Upper lobe of right lung (tissue), 1 donor: ENCODE measurements around the gene MLYCD. TPM values are rescaled to one million over a fixed set of nuclear protein-coding genes. Genes with fewer than 3 reads are reported as not detected.

ENCODE experiments used
- ATAC-seq: fragments of 200-7000 bp; cut with Tn5 transposase; one replicate; pipeline ENCODE4 v1.9.1; 2020; ENCODE audit warnings: mild to moderate bottlenecking, moderate library complexity
- DNase-seq: peaks from one replicate; pipeline ENCODE4 v3.0.0-alpha.2; 2020
- H3K27ac ChIP-seq: fragments of 200-600 bp; one replicate; pipeline ENCODE4 v1.8.0; 2022
- H3K27me3 ChIP-seq: fragments of 200-600 bp; one replicate; pipeline ENCODE4 v1.8.0; 2022; ENCODE audit warnings: mild to moderate bottlenecking
- H3K36me3 ChIP-seq: fragments of 200-600 bp; one replicate; pipeline ENCODE4 v1.8.0; 2022
- H3K4me1 ChIP-seq: fragments of 200-600 bp; one replicate; pipeline ENCODE4 v1.8.0; 2022
- H3K4me3 ChIP-seq: fragments of 200-600 bp; one replicate; pipeline ENCODE4 v1.8.0; 2022; ENCODE audit warnings: mild to moderate bottlenecking
- H3K9me3 ChIP-seq: fragments of 200-600 bp; one replicate; pipeline ENCODE4 v1.8.0; 2022
- CTCF ChIP-seq: fragments of 200-600 bp; IDR thresholded peaks from one replicate; pipeline ENCODE4 v1.8.0; 2022; ENCODE audit warnings: antibody characterized with exemption
- intact Hi-C: fragments of 100-400 bp; cut with DNase I; formaldehyde crosslinking; loops from one replicate; pipeline ENCODE4 v1.11.0; 2022
- total RNA-seq: library from RNA; stranded (reverse); fragmentation: NEBNext Ultra II Directional; extraction: Animal tissue kit (Norgen Biotek cat#: 25700); gene quantifications from one replicate; pipeline ENCODE4 v1.2.1, GENCODE V29; 2021
- donor health status: DM: no; HTN: yes; CAD: no; lungs with severe emphysema.

MLYCD gene
- total RNA-seq, 1 donor from 2014 or later, result 9.7 TPM

- Histone ChIP-seq H3K27me3 (no peaks in the 10 kb centered on the region), H3K4me3 (no peak overlapping the region), H3K9me3 (no peaks in the 10 kb centered on the region), H3K36me3 (no peaks in the 10 kb centered on the region), H3K27ac (no peak overlapping the region), H3K4me1 (no peaks in the 10 kb centered on the region)
- ATAC-seq (no peak), DNase-seq (no peak)
- TF ChIP-seq CTCF, result no peak
- intact Hi-C loops, result no loop called here
These were observed 32.6 kb downstream of the MLYCD start for GRCh38 chr16:83931556-83931955.

- no peaks in the 10 kb centered on the region for H3K9me3 ChIP-seq
- H3K4me1 ChIP-seq, result no peaks in the 10 kb centered on the region
- intact Hi-C loops, result no loop called here
- no peaks in the 10 kb centered on the region for H3K27me3 ChIP-seq
- H3K4me3 ChIP-seq, result no peak overlapping the region
- no peak for TF ChIP-seq CTCF
- DNase-seq (no peak), ATAC-seq (no peak)
- H3K27ac ChIP-seq, result no peak overlapping the region
- no peaks in the 10 kb centered on the region for H3K36me3 ChIP-seq
These were observed 33.4 kb downstream of the MLYCD start for GRCh38 chr16:83932304-83932703.

GRCh38 chr16:83932955-83933673 lies 34.2 kb downstream of the MLYCD start:
- intact Hi-C loops, result no loop called here
- H3K9me3 ChIP-seq, result no peaks in the 10 kb centered on the region
- no peak for ATAC-seq
- H3K27ac ChIP-seq, result no peak overlapping the region
- no peaks in the 10 kb centered on the region for H3K36me3 ChIP-seq
- no peaks in the 10 kb centered on the region for H3K27me3 ChIP-seq
- no peak for DNase-seq
- TF ChIP-seq CTCF, result no peak
- no peaks in the 10 kb centered on the region for H3K4me1 ChIP-seq
- H3K4me3 ChIP-seq, result no peak overlapping the region

GRCh38 chr16:83933885-83934683 lies 35.2 kb downstream of the MLYCD start:
- H3K27ac ChIP-seq, result no peak overlapping the region
- ATAC-seq (no peak), DNase-seq (no peak)
- H3K9me3 ChIP-seq, result no peaks in the 10 kb centered on the region
- no peaks in the 10 kb centered on the region for H3K27me3 ChIP-seq
- no peaks in the 10 kb centered on the region for H3K36me3 ChIP-seq
- intact Hi-C loops, result no loop called here
- H3K4me1 ChIP-seq, result no peaks in the 10 kb centered on the region
- TF ChIP-seq CTCF, result no peak
- H3K4me3 ChIP-seq, result no peak overlapping the region

GRCh38 chr16:83934684-83934977 lies 35.7 kb downstream of the MLYCD start:
- Histone ChIP-seq H3K4me3 (no peak overlapping the region), H3K27me3 (no peaks in the 10 kb centered on the region), H3K4me1 (no peaks in the 10 kb centered on the region), H3K9me3 (no peaks in the 10 kb centered on the region), H3K36me3 (no peaks in the 10 kb centered on the region), H3K27ac (no peak overlapping the region)
- ATAC-seq (no peak), DNase-seq (no peak)
- TF ChIP-seq CTCF, result no peak
- intact Hi-C loops, result no loop called here
